K562 treated with DMSO at 1 percent for 24 hours (cell line): Measurements from ENCODE around the gene SERINC3. TPM values are rescaled to one million over a fixed set of nuclear protein-coding genes. Genes with fewer than 3 reads are reported as not detected.

ENCODE experiments used
- total RNA-seq: library from RNA; unstranded; fragments of 300-600 nt; gene quantifications from 2 replicates; pipeline ENCODE4 v1.2.3, GENCODE V29; 2022; ENCODE audit warnings: low read depth; ENCODE audit not compliant: insufficient read depth

The SERINC3 gene
- total RNA-seq = 50.1 and 60.4 TPM in 2 replicates

DNA sequence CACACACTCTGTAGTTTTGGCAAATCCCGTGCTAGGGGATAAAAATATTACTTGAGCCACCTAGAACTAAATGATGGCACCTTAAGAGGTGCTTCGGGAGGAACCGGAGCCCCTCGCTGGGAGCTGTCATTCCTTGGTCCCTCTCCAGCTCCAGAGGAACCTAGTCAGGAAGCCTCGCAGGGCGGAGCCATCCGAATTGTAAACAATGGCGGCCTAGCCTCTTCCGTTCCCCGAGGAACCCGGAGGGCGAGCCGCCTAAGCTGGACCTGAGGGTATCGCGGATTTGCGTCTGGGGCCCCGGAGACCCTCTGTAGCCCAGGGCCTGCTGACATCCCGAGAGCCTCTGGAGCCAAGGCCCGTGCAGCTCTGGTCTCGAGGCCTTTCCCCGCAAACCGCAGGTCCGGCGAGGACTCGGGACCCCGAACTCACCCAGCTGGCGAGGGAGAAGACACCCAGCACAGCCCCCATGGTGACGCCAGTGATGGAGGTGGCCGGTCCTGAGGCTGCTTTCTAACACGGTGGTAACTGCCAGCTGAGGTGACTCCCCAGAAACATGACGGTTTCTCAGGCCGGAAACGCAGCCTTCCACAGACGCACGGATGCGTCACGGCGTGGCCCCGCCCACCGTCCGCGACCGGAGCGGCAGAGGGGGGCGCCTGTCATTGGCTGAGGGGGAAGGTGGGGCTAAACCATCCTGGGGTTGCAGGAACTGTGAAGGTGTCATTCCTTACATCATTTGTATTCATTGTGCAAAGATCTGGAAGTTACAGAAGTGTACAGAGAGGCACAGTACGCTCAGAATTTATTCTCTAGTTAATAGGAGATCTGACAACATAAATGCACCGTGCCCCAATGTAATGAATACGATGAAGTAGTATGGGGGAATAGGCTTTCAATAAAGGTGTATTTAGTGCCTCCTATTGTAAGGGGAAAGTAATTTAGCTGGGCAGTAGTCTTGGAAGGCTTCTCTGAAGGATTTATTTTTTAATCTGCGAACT lies at the start of gene SERINC3:
Gene SERINC3 (minus strand): TSS at position 587 of the 998 bp plus-strand sequence. CDS start 119 bp downstream, at position 468.

DNA sequence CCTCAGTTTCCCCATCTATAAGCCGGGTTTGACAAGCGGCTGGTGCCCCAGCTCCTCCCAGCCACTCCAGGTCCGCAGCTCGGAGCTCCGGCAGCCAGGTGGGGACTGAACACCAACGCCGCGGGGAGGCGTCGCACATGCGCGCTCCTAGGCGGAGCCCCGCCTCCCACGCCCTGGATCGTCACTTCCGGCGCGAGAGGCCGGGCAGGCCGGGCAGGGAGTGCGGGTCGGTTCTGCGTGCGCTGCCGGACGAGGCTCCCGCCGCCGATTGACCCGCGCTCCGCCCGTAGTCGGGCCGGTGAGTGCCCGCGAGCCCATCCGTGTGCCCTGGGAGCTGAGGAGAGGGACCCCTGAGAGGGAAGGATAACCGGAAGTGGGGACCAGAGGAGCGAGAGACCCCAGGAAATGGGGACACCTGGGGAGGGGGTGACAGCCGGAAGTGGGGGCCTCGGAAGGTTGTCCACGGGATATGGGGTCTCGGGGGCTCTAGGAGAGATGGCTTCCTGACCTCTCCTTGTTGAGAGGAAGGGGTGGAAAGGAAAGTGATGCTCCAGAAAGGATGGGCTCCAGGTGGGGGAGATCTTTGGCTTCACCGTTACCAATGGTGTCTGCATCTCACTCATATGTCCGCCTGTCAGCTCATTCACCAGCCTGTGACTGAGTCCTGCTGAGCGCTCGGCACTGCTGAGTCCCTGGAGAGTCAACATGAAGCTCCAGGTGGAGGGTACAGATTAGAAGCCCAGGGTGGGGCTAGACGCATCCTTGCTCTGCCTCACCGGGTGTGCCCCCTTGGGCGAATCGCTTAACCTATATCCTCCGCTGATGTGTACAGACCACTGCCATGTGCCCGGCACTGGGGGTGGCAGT lies 45.9 kb downstream of the SERINC3 start, which contains the start of gene TTPAL:
Gene TTPAL (plus strand): TSS at position 181 of the 867 bp plus-strand sequence. CDS start 4,126 bp downstream, outside the sequence.

Other genes with a start within 250 kb of the SERINC3 start
- gene FITM2, start 210.9 kb downstream of the SERINC3 start, total RNA-seq = 2.9 and 3.2 TPM in 2 replicates
- not detected in 2 replicates for gene R3HDML, start 185.0 kb downstream of the SERINC3 start, total RNA-seq
- gene HNF4A, start 166.4 kb downstream of the SERINC3 start, total RNA-seq = 0.15 and 0.17 TPM in 2 replicates
- 3.1 and 4.8 TPM in 2 replicates for gene TTPAL, start 46.2 kb downstream of the SERINC3 start, total RNA-seq
- 17.2 and 17.4 TPM in 2 replicates for gene PKIG, start 60.5 kb upstream of the SERINC3 start, total RNA-seq
- gene ADA, start 129.6 kb upstream of the SERINC3 start, total RNA-seq = 4.1 and 5.2 TPM in 2 replicates
- gene CCN5, start 193.3 kb upstream of the SERINC3 start, total RNA-seq = not detected in 2 replicates
- gene KCNK15, start 223.8 kb upstream of the SERINC3 start, total RNA-seq = 0.64 and 1.0 TPM in 2 replicates